SHP77 (cell line): ENCODE data around the gene LARP1B.
A peak's percentile ranks its signal among the peaks of the same experiment; 100 is the strongest.
"Not testable (repeated sequence)": the region's sequence is repeated elsewhere in the genome, so short reads cannot be mapped to it uniquely, and the experiment has no call there.

Experiments used
- DNase-seq, 2 experiments: peaks; one replicate each; lab custom pipeline; 2025; lab: John Stamatoyannopoulos, UW

Gene LARP1B

DNA sequence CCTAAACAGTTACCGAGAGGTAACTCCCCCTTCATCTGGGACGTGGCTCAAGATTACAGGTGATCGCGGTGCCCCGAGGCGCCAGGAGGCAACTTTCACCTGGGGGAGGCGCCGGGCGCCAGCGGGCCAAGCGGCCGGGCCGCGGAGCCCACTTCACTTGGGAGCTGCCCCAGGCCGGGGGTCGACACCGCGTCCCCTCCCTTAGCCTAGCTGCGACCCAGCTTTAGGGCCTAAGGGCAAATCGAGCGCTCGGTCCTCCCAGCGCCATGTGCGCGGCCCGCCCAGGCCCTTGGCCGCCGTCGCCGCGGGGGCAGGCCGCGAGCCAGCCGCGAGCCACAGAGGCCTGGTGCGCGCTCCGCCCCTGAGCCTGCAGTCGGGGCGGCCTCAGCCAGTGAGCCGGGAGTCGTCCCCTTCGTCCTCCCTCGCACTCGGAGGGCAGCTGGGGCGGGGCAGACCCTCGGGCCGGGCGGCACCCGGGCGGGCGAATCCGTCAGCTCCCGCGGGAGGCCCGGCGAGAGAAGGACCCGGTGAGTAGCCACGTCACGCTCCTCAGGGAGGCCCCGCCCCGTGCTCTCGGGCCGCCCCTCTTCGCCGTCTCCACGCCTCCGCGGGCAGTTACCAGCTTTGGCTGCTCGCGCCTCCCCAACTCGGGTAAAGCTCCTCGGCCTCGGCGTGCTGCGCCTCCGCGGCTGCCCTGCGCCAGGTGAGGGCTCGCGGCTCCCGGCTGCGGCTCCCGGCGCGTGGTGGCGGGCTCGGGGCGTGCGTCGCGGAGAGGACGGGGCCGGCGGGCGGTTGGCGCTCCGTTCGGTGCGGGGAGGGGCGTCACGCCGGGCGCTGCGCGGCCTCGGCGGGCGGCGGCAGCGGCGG lies at the start of gene LARP1B:
TSS of gene LARP1B (plus strand) at position 614 of the 867 bp plus-strand sequence. CDS start 13,640 bp downstream, outside the sequence.
- DNase-seq, result peak; percentile 78 to 83

DNA sequence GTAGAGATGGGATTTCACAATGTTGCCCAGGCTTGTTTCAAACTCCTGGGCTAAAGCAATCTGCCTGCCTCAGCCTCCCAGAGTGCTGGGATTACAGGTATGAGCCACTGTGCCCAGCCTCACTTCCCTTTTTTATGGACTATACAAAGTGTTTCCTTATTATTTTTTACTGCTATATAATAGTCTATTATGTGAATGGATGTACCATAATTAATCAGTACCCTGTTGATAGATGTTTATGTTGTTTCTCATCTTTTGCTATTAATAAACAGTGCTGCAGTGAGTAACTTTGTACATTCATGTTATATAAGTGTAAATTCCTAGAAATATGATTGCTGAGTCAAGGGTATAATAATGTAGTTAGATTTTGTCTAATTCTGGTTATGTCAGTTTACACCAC lies 35.8 kb upstream of the LARP1B start:
- no peak for DNase-seq

DNA sequence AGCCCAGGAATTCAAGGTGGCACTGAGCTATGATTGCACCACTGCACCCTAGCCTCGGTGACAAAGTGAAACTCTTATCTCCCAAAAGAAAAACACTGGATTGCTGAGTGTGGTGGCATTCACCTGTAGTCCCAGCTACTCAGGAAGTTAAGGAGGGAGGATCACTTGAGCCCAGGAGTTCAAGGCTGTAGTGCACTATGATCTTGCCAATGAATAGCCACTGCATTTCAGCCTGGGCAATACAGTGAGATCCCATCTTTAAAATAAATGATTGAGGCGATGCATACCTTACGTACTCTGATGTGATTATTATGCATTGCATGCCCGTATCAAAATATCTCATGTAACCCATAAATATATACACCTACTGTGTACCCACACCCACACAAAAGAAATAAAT lies 31.2 kb upstream of the LARP1B start:
- DNase-seq, result no peak

DNA sequence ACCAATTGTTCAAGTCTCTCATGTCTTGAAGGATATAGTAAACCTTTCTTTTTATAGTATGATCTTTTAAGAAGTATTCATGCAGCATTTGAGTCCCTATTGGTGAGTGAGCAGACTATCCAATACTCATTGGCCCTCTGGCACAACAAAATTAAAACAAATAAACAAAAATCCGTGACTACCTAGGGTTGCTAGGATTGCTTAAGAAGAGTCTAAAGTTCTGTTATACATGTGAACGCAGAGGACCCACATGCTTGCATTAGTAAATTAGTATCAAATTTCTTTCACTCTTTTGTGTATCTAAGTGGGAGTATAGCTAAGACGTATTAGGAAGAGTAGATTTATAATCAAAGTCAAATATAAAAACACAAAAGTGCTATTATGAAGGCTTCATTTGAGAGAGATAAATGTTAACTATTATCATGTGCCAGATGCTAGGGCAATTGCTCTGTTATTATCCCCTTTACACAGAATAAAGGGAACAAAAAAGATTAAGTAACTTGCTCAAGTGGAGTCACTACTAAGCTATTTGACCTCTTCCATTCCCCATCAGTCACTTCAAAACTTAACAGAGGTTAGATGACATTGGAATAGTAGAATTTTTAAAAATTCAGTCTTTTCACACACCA lies 29.2 kb upstream of the LARP1B start:
- DNase-seq, result no peak

DNA sequence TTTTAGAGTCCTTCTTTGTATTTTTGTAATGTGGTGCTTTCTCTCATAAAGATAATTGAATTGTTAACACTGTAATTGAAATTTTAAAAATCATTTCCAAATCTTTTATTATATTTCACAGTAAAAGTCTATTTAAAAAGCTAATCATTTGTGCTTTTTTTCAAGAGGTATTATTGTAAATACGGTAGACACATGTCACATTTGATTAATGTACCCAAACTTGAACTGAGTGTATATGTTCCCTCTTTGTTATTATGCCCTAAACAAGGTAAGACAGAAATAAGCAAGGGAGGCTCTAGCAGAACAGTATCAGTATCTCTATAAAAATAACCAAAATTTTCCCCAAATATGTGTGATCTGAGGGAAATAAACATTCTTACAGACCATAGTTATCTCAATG lies 21.5 kb upstream of the LARP1B start:
- no peak for DNase-seq

DNA sequence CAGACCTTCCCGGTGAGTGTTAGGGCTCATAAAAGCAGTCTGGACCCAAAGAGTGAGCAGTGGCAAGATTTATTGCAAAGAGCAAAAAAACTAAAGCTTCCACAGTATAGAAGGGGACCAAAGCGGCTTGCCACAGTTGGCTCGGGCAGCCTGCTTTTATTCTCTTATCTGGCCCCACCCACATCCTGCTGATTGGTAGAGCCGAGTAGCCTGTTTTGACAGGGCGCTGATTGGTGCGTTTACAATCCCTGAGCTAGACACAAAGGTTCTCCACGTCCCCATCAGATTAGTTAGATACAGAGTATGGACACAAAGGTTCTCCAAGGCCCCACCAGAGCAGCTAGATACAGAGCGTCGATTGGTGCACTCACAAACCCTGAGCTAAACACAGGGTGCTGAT lies 14.1 kb upstream of the LARP1B start:
- DNase-seq, result not testable (repeated sequence)

DNA sequence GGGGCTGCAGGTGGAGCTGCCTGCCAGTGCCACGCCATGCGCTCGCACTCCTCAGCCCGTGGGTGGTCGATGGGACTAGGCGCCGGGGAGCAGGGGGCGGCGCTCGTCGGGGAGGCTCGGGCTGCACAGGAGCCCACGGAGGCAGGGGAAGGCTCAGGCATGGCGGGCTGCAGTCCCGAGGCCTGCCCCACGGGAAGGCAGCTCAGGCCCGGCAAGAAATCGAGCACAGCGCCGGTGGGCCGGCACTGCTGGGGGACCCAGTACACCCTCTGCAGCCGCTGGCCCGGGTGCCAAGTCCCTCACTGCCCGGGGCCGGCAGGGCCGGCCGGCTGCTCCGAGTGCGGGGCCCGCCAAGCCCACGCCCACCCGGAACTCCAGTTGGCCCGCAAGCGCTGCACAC lies 13.6 kb upstream of the LARP1B start:
- not testable (repeated sequence) for DNase-seq

DNA sequence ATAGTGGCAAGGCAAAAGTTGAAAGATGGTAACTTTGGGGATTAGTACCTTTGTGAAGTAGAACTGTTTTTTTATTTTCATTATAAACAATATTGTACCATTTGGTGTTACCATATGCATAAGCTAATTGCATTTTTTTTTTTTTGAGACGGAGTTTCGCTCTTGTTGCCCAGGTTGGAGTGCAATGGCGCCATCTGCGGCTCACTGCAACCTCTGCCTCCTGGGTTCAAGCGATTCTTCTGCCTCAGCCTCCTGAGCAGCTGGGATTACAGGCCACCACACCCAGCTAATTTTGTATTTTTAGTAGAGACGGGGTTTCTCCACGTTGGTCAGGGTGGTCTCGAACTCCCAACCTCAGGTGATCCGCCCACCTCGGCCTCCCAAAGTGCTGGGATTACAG lies 9.9 kb upstream of the LARP1B start:
- DNase-seq, result not testable (repeated sequence)

DNA sequence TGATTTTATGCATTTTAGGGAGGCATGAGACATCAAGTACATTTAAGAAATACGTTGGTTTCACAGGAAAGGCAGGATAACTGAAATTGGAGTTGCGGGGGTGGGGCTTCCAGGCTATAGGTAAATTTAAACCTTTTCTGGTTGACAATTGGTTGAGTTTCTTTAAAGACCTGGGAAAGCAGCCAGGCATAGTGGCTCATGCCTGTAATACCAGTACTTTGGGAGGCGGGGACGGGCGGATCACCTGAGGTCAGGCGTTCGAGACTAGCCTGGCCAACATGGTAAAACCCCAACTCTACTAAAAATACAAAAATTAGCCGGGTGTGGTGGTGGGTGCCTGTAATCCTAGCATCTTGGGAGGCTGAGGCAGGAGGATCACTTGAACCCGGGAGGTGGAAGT lies 6.2 kb upstream of the LARP1B start:
- DNase-seq, result not testable (repeated sequence)

DNA sequence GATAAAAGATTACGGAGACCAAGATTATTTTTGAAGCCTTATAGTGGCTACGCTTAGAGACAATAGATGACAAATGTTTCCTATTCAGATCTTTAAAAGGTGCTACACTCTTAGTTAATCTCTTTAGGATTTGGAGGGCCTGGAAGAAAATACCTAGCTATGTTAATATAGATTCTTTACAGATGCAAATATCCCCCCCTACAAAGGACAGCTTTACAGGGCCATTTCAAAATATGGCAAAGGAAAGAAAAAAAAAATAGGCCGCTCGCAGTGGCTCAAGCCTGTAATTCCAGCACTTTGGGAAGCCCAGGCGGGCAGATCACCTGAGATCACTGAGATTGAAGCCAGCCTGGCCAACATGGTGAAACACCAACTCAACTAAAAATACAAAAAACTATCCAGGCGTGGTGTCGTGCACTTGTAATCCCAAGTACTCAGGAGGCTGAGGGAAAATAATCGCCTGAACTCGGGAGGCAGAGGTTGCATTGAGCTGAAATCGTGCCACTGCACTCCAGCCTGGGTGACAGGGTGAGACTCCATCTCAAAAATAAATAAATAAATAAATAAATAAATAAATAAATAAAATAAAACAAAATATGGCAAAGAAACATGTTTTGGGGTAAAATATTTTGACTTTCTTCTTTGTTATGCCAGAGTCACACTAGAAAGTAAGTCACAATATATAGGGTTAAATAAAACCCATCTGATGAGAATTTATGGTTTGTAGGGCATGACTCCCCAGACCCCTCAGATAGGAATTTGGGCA lies 5.5 kb upstream of the LARP1B start:
- not testable (repeated sequence) for DNase-seq

DNA sequence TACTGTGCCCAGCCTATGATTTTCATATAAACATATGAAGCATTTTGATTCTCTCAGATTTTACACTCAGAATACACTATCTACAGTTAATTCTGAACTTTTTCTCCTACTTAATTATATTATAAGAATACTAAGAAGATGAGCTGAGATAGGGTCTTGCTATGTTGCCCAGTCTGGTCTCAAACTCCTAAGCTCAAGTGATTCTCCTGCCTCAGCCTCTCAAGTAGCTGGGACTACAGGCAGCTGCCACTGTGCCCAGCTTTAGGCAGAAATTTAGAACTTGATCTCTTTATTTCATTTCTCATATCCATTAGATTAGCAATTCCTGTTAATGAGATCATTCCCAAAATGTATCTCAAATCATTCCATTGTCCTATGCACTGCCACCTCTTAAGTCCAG lies 4.7 kb upstream of the LARP1B start:
- DNase-seq, result no peak

DNA sequence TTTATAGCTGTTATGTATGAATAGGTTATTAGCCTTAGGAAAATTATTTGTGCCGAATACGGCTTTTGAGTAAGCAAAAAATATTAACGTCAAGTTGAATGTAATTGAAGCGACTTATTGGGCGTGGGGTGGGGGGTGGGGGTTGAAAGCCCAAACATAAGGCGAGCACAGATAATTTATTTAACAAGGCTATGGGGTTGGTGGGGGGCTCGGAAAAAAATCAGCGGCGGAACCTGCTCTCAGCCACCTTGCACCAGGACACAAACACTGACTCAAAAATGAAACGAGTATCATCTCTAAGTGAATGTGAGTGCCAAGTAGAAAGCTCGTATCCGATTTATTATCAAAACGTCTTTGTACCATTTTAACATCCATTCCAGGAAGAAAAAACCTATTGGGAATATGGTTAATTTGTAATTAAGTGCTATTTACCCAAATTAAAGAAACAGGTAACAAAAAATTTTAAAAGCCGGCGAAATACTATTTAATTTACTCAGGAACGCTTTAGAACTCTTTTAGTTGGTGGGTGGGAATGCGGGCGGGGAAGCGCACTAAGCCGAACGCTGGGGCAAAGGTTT lies 902 bp upstream of the LARP1B start:
- DNase-seq, result no peak

DNA sequence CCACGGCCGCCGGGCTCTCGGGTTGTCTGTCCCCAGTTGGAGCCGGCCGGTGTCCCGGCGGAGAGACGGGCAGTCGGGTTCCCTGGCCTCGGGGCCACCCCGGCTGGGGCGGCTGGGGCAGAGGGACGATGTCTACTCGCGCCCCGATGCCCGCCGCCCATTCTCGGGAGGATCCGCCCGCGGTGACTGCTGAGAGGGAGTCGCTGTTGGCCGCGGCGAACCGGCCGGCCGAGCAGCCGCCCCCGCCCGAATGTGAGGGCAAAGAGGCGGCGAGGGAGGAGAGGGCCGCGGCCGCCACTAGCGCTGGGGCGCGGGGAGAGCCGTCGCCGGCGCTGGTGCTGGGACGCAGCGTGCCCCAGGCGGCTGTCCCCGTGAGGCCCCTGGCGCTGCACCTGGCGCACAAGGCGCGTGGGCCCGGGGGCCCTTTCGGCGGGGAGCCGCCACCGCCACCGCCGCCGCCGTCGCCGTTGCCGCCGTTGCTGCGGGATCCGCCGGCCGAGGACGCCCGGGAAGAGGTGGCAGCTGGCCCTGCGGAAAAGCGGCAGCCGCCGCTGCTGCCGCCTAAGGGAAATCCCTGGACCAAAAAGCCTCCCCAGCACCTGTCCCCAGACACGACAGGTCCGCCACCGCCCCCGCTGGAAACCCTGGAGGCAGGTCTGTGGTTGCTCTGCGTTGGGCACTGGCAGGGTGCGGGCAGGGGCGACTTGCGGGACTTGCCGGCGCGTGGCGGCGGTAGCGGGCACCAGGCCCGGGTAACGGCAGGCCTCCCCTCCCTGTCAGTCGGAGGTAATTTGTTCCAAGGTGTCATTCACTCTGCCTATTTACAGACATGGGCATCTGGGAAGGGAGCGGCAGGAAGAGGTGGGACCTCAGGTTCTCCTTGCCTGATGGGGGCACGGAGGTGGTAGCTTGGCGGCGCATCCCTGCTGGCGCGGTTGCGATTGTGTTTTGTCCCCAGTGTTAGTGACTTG lies 739 bp downstream of the LARP1B start:
- DNase-seq, result peak; percentile 55

DNA sequence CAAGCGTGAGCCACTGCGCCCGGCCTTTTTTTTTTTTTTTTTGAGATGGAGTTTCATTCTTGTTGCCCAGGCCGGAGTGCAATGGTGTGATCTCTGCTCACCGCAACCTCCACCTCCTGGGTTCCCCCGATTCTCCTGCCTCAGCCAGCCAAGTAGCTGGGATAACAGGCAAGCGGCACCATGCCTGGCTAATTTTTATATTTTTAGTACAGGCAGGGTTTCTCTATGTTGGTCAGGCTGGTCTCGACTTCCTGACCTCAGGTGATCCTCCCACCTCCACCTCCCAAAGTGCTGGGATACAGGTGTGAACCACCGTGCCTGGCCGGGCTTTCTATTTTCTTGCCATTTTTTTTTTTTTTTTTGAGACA lies 5.3 kb downstream of the LARP1B start:
- DNase-seq, result not testable (repeated sequence)

DNA sequence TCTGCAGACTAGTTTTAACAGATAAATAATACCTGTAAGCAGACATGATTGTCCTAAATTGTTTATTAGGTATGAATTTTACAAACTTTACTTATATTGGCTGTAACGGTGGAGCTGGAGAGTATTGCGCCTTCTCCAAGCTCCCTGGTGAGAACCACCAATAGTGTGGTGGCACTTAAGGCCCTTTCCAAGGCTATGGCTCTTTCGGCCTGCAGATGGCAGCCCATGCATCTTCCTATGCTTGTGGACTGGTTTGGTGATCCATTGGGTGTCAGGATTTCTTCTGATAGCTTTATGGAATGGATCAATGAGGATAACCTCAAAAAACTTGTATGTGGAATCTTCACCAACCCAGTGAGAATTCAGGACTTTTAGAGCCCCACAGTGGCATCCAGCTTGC lies 7.8 kb downstream of the LARP1B start:
- DNase-seq, result no peak

DNA sequence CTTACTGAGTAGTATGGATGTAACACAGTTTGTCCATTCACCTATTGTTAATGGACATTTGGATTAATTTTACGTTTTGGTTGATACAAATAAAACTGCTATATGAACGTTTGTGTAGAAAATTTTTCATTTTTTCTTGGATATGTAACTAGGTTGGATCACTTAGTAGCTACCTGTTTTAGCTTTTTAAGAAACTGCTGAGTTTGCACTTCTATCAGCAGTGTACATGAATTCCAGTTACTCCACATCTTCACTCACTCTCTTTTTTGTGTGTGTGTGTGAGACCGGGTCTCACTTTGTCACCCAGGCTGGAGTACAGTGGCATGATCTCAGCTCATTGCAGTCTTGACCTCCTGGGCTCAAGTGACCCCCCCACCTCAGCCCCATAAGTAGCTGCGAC lies 15.4 kb downstream of the LARP1B start:
- no peak for DNase-seq

DNA sequence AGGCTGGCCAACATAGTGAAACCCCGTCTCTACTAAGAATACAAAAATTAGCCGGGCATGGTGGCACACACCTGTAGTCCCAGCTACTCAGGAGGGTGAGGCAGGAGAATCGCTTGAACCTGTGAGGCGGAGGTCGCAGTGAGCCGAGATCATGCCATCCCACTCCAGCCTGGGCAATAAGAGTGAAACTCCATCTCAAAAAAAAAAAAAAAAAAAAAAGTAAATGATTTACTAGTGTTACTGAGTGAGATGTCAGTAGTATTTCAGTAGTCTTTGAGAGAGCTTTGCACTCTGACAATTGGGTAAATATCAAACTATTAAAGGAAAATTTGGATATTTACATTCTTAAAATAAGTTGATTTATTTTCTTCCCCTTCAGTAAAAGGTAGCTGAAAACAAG lies 34.2 kb downstream of the LARP1B start:
- DNase-seq, result not testable (repeated sequence)

DNA sequence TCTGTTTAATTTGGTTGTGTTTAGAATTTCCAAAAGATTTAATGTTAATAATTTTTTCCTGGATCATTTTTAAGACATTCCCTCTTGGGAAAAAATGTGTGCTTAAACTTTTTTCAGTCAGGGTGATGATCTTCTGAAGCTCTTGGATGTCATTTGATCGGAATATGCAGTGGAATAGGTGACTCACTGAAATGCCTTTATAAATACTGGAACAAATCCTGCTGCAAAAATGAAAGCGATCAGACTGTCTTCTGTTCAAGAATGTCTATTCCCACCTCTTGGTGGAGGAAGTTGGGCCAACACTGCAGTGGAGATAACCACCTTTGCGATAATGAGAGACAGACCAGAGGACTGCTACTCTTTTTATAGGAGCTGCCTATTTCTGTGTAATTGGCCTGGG lies 46.7 kb downstream of the LARP1B start:
- no peak for DNase-seq

DNA sequence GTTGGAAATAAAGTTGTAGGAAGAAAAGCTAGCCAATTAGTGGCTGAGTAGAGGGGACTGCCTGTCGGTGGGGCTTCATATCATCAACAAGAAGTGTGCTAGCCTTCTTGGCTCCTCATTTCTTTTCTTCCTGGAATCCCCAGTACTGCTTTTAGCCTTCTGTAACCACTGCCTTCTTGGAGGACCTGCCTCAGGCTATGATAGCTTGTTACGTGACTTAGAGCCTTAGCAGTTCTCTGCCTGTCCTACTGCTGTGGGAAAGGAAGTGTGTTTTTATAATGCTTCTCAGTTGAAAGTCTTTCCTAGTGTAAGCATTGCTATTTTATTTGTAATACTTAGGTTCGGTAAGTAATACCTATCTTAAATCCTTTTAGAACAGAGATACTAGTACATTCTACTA lies 61.9 kb downstream of the LARP1B start:
- DNase-seq, result no peak

DNA sequence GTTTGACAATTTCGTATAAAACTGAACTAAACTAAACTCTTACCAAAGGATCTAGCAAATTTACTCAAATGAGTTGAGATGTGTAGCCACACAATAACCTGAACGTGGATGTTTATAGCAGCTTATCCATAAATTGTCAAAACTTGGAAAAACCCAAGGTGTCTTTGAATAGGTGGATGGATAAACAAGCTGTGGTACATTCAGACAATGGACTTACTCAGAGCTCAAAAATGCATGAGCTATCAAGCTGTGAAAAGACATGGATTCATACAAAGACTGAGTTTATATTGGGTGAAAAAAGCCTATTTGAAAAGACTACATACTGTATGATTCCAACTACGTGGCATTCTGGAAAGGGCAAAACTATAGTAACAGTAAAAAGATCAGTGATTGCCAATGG lies 69.5 kb downstream of the LARP1B start:
- no peak for DNase-seq

DNA sequence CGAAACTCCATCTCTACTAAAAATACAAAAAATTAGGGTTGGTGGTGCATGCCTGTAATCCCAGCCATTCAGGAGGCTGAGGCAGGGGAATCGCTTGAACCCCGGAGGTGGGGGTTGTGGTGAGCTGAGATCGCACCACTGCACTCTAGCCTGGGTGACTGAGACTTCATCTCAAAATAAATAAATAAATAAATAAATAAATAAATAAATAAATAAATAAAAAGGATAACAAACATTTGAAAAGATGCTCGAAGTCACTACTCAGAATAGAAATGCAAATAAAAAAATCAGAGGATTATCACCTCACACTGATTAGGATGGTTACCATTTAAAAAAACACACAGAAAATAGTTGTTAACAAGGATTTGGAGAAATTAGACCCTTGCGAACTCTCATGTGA lies 73.8 kb downstream of the LARP1B start:
- no peak for DNase-seq
